K562 (cell line): ENCODE results near the gene TFAP2B. TPM values are rescaled to one million over a fixed set of nuclear protein-coding genes. Genes with fewer than 3 reads are reported as not detected.

Experiments used
- CEBPB ChIP-seq: fragments of 450-650 bp; IDR thresholded peaks from 2 replicates; pipeline ENCODE4 v1.6.1; 2016; ENCODE audit warnings: missing genetic modification characterization, missing compliant biosample characterization
- HSF4 ChIP-seq: fragments of 250-450 bp; sonication (Bioruptor Pico); IDR thresholded peaks from 2 replicates; pipeline ENCODE4 v2.1.2; 2022; ENCODE audit warnings: mild to moderate bottlenecking, moderate library complexity, borderline replicate concordance
- MTA2 ChIP-seq: fragments of 450-650 bp; IDR thresholded peaks from 2 replicates; pipeline ENCODE4 v1.6.1; 2016; ENCODE audit warnings: low read depth
- NR2C1 ChIP-seq, 2 experiments: fragments of 450-650 bp; IDR thresholded peaks; 2 replicates each; pipeline ENCODE4 v1.6.1; 2017; ENCODE audit warnings: mild to moderate bottlenecking in 2 of 2, antibody characterized with exemption in 1 of 2, inconsistent platforms in 1 of 2, missing compliant biosample characterization in 1 of 2, missing genetic modification characterization in 1 of 2
- SIX5 ChIP-seq, 2 experiments: IDR thresholded peaks; 2 replicates each; pipeline ENCODE4 v1.6.1; 2011; ENCODE audit warnings: low read length in 2 of 2, borderline replicate concordance in 1 of 2, low read depth in 1 of 2, mild to moderate bottlenecking in 1 of 2, moderate library complexity in 1 of 2; ENCODE audit not compliant: insufficient read depth in 1 of 2
- TAF9B ChIP-seq: fragments of 450-650 bp; IDR thresholded peaks from 2 replicates; pipeline ENCODE4 v1.6.1; 2018; ENCODE audit warnings: mild to moderate bottlenecking; ENCODE audit not compliant: partially characterized antibody
- TGIF2 ChIP-seq: sonication (generic); formaldehyde crosslinking; IDR thresholded peaks from 2 replicates; pipeline ENCODE4 v1.8.1; 2022; ENCODE audit warnings: mild to moderate bottlenecking, missing genetic modification reagents, moderate library complexity
- UBTF ChIP-seq, 2 experiments: IDR thresholded peaks; 2 replicates each; pipeline ENCODE4 v1.6.1; 2012; ENCODE audit warnings: improper control_type of control experiment in 2 of 2, low read depth in 2 of 2, low read length in 2 of 2, borderline replicate concordance in 1 of 2
- YBX1 ChIP-seq: fragments of 450-650 bp; IDR thresholded peaks from 2 replicates; pipeline ENCODE4 v1.7.1; 2016; ENCODE audit warnings: mild to moderate bottlenecking
- ZBTB11 ChIP-seq, 3 experiments: fragments of 200-800 bp in 1 of 3; fragments of 250-450 bp in 1 of 3; fragments of 450-650 bp in 1 of 3; sonication (Bioruptor Pico) in 1 of 3; sonication (Bioruptor generic) in 1 of 3; formaldehyde crosslinking in 1 of 3; IDR thresholded peaks; 2 replicates each; pipeline versions ENCODE4 v1.6.1 to v1.8.0; 2016 to 2022; ENCODE audit warnings: mild to moderate bottlenecking in 2 of 3, missing genetic modification characterization in 2 of 3, missing compliant biosample characterization in 1 of 3, moderate library complexity in 1 of 3
- ZFP30 ChIP-seq: fragments of 250-450 bp; sonication (Bioruptor Pico); IDR thresholded peaks from 2 replicates; pipeline ENCODE4 v1.8.0; 2022; ENCODE audit warnings: moderate library complexity, mild to moderate bottlenecking, inconsistent platforms, borderline replicate concordance
- ZNF449 ChIP-seq: fragments of 250-450 bp; sonication (Bioruptor Pico); IDR thresholded peaks from 2 replicates; pipeline ENCODE4 v1.8.0; 2022; ENCODE audit warnings: moderate library complexity, mild to moderate bottlenecking, inconsistent platforms
- polyA plus RNA-seq, 8 experiments: library from polyadenylated mRNA; depleted of rRNA in 4 of 8; stranded (reverse) in 5 of 8; unstranded in 3 of 8; fragments of >200 nt; fragmentation: Nextera tagmentation in 2 of 8; fragmentation: Illumina TruSeq in 1 of 8; extraction: Ambion mirVana in 2 of 8; extraction: Trizol in 1 of 8; gene quantifications; 2 replicates each; pipeline versions ENCODE4 v1.2.1 to v1.2.3, GENCODE V29; 2011 to 2014; ENCODE audit warnings: inconsistent platforms in 1 of 8, missing spikeins in 1 of 8
- total RNA-seq, 7 experiments: library from RNA; depleted of rRNA in 6 of 7; stranded (reverse); fragments of >200 nt in 6 of 7; fragmentation: Illumina TruSeq in 2 of 7; extraction: Trizol in 2 of 7; gene quantifications; 2 replicates each; pipeline versions ENCODE4 v1.2.1 to v1.2.3, GENCODE V29; 2011 to 2021; ENCODE audit warnings: low replicate concordance in 1 of 7
- TF ChIP-seq, protein P1 (sequence below): sonication (generic); formaldehyde crosslinking; IDR thresholded peaks from 2 replicates; pipeline ENCODE4 v1.8.1; 2023; ENCODE audit warnings: mild to moderate bottlenecking, missing genetic modification reagents
- TF ChIP-seq, protein P2 (sequence below): fragments of 450-650 bp; IDR thresholded peaks from 2 replicates; pipeline ENCODE4 v1.6.1; 2016; ENCODE audit warnings: mild to moderate bottlenecking
- TF ChIP-seq, protein P3 (sequence below): sonication (generic); formaldehyde crosslinking; IDR thresholded peaks from 2 replicates; pipeline ENCODE4 v1.9.0; 2022; ENCODE audit warnings: mild to moderate bottlenecking, missing genetic modification reagents

The TFAP2B gene
- total and polyA plus RNA-seq, 9 of the 15 experiments (the other 6 are each of a cell fraction or from before 2014, with no cell fraction given): not detected

DNA sequence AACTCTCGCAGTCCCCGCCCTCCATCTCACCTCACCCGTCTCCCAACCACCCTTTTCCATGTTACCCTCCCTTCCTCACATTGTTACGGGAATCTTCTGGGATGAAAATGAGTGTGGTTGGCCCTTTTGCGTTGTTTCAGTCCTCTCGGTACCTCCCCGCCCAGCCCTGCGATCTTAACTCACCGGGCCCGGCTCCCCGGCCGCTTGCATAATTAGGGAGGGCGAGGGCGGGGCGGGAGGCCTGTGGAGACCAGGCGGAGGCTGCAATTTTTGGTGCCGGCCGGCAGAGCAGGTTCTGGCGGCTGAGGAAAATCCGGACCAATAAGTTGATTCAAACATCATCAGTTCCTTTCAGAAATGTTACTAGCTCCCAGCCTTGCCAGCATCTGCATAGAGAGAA is 25.2 kb downstream of the TFAP2B start (continued):
- TF ChIP-seq, protein P1, sequence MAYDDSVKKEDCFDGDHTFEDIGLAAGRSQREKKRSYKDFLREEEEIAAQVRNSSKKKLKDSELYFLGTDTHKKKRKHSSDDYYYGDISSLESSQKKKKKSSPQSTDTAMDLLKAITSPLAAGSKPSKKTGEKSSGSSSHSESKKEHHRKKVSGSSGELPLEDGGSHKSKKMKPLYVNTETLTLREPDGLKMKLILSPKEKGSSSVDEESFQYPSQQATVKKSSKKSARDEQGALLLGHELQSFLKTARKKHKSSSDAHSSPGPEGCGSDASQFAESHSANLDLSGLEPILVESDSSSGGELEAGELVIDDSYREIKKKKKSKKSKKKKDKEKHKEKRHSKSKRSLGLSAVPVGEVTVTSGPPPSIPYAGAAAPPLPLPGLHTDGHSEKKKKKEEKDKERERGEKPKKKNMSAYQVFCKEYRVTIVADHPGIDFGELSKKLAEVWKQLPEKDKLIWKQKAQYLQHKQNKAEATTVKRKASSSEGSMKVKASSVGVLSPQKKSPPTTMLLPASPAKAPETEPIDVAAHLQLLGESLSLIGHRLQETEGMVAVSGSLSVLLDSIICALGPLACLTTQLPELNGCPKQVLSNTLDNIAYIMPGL: no peak
- TF ChIP-seq YBX1 (no peak), MTA2 (no peak), NR2C1 (IDR thresholded peaks at IDR 0.05) (no peak), NR2C1 (tag; IDR thresholded peaks at IDR 0.05) (no peak), CEBPB (tag) (peak; percentile 72), ZBTB11 (CRISPR knock-in tag; IDR thresholded peaks at IDR 0.05) (no peak), TGIF2 (CRISPR knock-in tag) (no peak), HSF4 (CRISPR knock-in tag) (no peak), ZNF449 (CRISPR knock-in tag) (no peak), UBTF (IDR thresholded peaks at IDR 0.05; ENCODE audit: borderline replicate concordance in 1 of 2, low read depth in 2 of 2, low read length in 2 of 2) (no peak), SIX5 (IDR thresholded peaks at IDR 0.05; ENCODE audit: borderline replicate concordance in 1 of 2, insufficient read depth in 1 of 2, low read depth in 1 of 2, low read length in 2 of 2) (no peak), TAF9B (no peak), ZFP30 (CRISPR knock-in tag) (no peak)
- TF ChIP-seq, protein P2, sequence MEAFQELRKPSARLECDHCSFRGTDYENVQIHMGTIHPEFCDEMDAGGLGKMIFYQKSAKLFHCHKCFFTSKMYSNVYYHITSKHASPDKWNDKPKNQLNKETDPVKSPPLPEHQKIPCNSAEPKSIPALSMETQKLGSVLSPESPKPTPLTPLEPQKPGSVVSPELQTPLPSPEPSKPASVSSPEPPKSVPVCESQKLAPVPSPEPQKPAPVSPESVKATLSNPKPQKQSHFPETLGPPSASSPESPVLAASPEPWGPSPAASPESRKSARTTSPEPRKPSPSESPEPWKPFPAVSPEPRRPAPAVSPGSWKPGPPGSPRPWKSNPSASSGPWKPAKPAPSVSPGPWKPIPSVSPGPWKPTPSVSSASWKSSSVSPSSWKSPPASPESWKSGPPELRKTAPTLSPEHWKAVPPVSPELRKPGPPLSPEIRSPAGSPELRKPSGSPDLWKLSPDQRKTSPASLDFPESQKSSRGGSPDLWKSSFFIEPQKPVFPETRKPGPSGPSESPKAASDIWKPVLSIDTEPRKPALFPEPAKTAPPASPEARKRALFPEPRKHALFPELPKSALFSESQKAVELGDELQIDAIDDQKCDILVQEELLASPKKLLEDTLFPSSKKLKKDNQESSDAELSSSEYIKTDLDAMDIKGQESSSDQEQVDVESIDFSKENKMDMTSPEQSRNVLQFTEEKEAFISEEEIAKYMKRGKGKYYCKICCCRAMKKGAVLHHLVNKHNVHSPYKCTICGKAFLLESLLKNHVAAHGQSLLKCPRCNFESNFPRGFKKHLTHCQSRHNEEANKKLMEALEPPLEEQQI: 0 out of 2 replicates have a peak, but pooled peaks have one; percentile 17
- TF ChIP-seq, protein P3, sequence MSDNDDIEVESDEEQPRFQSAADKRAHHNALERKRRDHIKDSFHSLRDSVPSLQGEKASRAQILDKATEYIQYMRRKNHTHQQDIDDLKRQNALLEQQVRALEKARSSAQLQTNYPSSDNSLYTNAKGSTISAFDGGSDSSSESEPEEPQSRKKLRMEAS: no peak
